GM21515 (cell line): ENCODE data around the gene ITGBL1.

ENCODE experiments used
- ATAC-seq: cut with Tn5 transposase; IDR thresholded peaks from one replicate; pipeline ENCODE4 v1.9.1; 2021; ENCODE audit not compliant: unreplicated experiment

The ITGBL1 gene

GRCh38 chr13:101624210-101624922 is 171.9 kb downstream of the ITGBL1 start:
- no peak for ATAC-seq

GRCh38 chr13:101624981-101625380 is 172.5 kb downstream of the ITGBL1 start:
- no peak for ATAC-seq

GRCh38 chr13:101626925-101627555 is 174.6 kb downstream of the ITGBL1 start:
- ATAC-seq = peak; percentile 95

- peak; percentile 46 for ATAC-seq
These were observed 175.1 kb downstream of the ITGBL1 start for GRCh38 chr13:101627556-101627943.

GRCh38 chr13:101628900-101629299 is 176.4 kb downstream of the ITGBL1 start:
- no peak for ATAC-seq

GRCh38 chr13:101631395-101631794 is 178.9 kb downstream of the ITGBL1 start:
- no peak for ATAC-seq

- ATAC-seq = no peak
These were observed 181.7 kb downstream of the ITGBL1 start for GRCh38 chr13:101634142-101634541.

GRCh38 chr13:101639711-101640110 is 187.2 kb downstream of the ITGBL1 start:
- no peak for ATAC-seq

GRCh38 chr13:101640788-101641400 is 188.4 kb downstream of the ITGBL1 start:
- ATAC-seq = no peak

- ATAC-seq = no peak
These were observed 193.4 kb downstream of the ITGBL1 start for GRCh38 chr13:101645871-101646270.

- no peak for ATAC-seq
These were observed 195.3 kb downstream of the ITGBL1 start for GRCh38 chr13:101647760-101648159.

- no peak for ATAC-seq
These were observed 196.5 kb downstream of the ITGBL1 start for GRCh38 chr13:101648766-101649487.

- ATAC-seq = no peak
These were observed 197.1 kb downstream of the ITGBL1 start for GRCh38 chr13:101649488-101650126.

GRCh38 chr13:101654883-101655282 is 202.4 kb downstream of the ITGBL1 start:
- ATAC-seq = no peak

- ATAC-seq = peak; percentile 68
These were observed 203.0 kb downstream of the ITGBL1 start for GRCh38 chr13:101655435-101655834.

- ATAC-seq = no peak
These were observed 208.2 kb downstream of the ITGBL1 start for GRCh38 chr13:101660711-101661110.

- no peak for ATAC-seq
These were observed 209.4 kb downstream of the ITGBL1 start for GRCh38 chr13:101661839-101662238.

- ATAC-seq = no peak
These were observed 221.1 kb downstream of the ITGBL1 start for GRCh38 chr13:101673360-101674105.

- no peak for ATAC-seq
These were observed 229.4 kb downstream of the ITGBL1 start for GRCh38 chr13:101681834-101682233.

- no peak for ATAC-seq
These were observed 233.5 kb downstream of the ITGBL1 start for GRCh38 chr13:101686003-101686402.
